ENCODE data around the gene SULT1C2. TPM values are rescaled to one million over a fixed set of nuclear protein-coding genes. Genes with fewer than 3 reads are reported as not detected.
"Not testable (repeated sequence)": the region's sequence is repeated elsewhere in the genome, so short reads cannot be mapped to it uniquely, and the experiment has no call there.

The SULT1C2 gene
- total RNA-seq, 1 donor from 2014 or later: not detected

- TF ChIP-seq CTCF (IDR thresholded peaks at IDR 0.05; ENCODE audit: partially characterized antibody, unreplicated experiment): no peak
- H3K36me3 Mint-ChIP-seq (ENCODE audit: unreplicated experiment): no peaks in the 10 kb centered on the region
- peaks cover 3% of the 10 kb centered on the region for H3K9me3 Mint-ChIP-seq (ENCODE audit: unreplicated experiment)
- H3K27me3 Mint-ChIP-seq (ENCODE audit: unreplicated experiment): no peaks in the 10 kb centered on the region
- H3K4me3 Mint-ChIP-seq (ENCODE audit: unreplicated experiment): no peak overlapping the region
- H3K4me1 Mint-ChIP-seq (ENCODE audit: low read depth, unreplicated experiment): no peaks in the 10 kb centered on the region
- H3K27ac Mint-ChIP-seq (ENCODE audit: unreplicated experiment): no peak overlapping the region
- DNase-seq: no peak
Observed at GRCh38 chr2:108354136-108354535, 65.4 kb downstream of the SULT1C2 start.

DNA sequence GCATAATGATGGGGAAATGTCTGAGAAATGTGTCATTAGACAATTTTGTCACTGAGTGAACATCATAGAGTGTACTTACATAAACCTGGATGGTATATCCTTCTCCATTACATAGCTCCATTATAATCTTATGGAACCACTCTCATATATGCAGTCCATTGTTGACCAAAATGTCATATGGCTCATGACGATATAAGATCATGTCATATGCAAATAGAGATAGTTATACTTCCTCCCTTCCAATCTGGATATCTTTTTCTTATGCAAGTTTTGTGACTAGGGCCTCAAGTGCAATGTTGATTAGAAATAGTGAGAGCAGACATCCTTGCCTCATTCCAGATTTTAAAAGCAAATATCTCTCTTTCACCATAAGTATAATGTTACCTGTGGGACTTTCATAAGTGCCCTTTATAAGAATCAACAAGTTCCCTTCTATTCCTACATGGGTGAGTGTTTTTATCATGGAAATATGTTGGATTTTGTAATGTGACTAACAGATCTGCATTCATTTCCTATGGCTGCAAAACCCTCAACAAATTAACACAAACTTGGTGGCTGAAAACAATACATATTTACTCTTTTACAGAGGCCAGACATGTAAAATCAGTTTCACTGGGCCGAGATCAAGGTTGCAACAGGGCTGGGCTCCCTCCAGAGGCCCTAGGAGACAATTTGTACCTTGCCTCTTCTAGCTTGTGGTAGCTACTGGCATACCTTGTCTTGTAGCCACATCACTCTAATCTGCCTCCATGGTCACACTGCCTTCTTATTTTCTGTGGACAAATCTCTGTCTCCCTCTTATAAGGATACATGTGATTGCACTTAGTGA, 67.4 kb downstream of the SULT1C2 start:
- TF ChIP-seq CTCF (IDR thresholded peaks at IDR 0.05; ENCODE audit: partially characterized antibody, unreplicated experiment): no peak
- DNase-seq: no peak
- Mint-ChIP-seq H3K9me3 (ENCODE audit: unreplicated experiment) (peaks cover 1% of the 10 kb centered on the region), H3K4me1 (ENCODE audit: low read depth, unreplicated experiment) (no peaks in the 10 kb centered on the region), H3K4me3 (ENCODE audit: unreplicated experiment) (no peak overlapping the region), H3K36me3 (ENCODE audit: unreplicated experiment) (no peaks in the 10 kb centered on the region), H3K27ac (ENCODE audit: unreplicated experiment) (no peak overlapping the region), H3K27me3 (ENCODE audit: unreplicated experiment) (no peaks in the 10 kb centered on the region)

DNA sequence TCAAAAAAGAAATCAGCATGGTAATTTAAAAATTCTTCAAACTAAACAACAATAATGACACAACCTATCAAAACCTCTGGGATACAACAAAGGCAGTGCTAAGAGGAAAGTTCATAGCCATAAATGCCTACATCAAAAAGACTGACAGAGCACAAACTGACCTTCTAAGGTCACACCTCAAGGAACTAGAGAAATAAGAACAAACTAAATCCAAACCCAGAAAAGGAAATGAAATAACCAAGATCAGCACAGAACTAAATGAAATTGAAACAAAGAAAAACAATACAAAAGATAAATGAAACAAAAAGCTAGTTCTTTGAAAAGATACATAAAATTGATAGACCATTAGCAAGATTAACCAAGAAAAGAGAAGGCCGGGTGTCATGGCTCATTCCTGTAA, 70.6 kb downstream of the SULT1C2 start:
- H3K27ac Mint-ChIP-seq (ENCODE audit: unreplicated experiment); H3K27me3 Mint-ChIP-seq (ENCODE audit: unreplicated experiment); H3K9me3 Mint-ChIP-seq (ENCODE audit: unreplicated experiment); H3K36me3 Mint-ChIP-seq (ENCODE audit: unreplicated experiment); DNase-seq; H3K4me1 Mint-ChIP-seq (ENCODE audit: low read depth, unreplicated experiment); H3K4me3 Mint-ChIP-seq (ENCODE audit: unreplicated experiment): not testable (repeated sequence)

Other genes starting within 250 kb of the SULT1C2 start
- not detected for gene SULT1C3, start 48.9 kb upstream of the SULT1C2 start, total RNA-seq (ENCODE audit: unreplicated experiment)
- 1.6 TPM for gene SULT1C4, start 89.1 kb downstream of the SULT1C2 start, total RNA-seq (ENCODE audit: unreplicated experiment)
- 36.0 TPM for gene GCC2, start 160.3 kb downstream of the SULT1C2 start, total RNA-seq (ENCODE audit: unreplicated experiment)
- gene LIMS1, start 245.6 kb downstream of the SULT1C2 start, total RNA-seq (ENCODE audit: unreplicated experiment): 18.5 TPM

All from glutamatergic neuron (in vitro differentiated cells).